GM12878 (cell line): ENCODE measurements around the gene MMP24. TPM values are rescaled to one million over a fixed set of nuclear protein-coding genes. Genes with fewer than 3 reads are reported as not detected.

Source experiments
- ATAC-seq: fragments of 200-7000 bp; cut with Tn5 transposase; 3 replicates; pipeline ENCODE4 v1.9.1; 2020; ENCODE audit warnings: mild to moderate bottlenecking, moderate library complexity
- BruUV-seq: library from RNA; stranded (reverse); fragments of 400-500 nt; replicated peaks from 2 replicates; lab custom pipeline; 2021; lab: Mats Ljungman, UMichigan
- CTCF ChIA-PET: fragments of 300-600 bp; sonication (Branson Sonifier 250); formaldehyde crosslinking; extraction: SDS; loops from one replicate; lab custom pipeline; 2021; ENCODE audit warnings: inconsistent platforms; lab: Yijun Ruan, JAX
- POLR2A ChIA-PET: fragments of 350-600 bp; formaldehyde crosslinking; extraction: SDS; loops from one replicate; lab custom pipeline; 2021; ENCODE audit warnings: inconsistent platforms; lab: Charles Lee
- RAD21 ChIA-PET: fragments of 300-600 bp; sonication (Branson Sonifier 250); formaldehyde crosslinking; loops from one replicate; lab custom pipeline; 2023; ENCODE audit warnings: antibody characterized with exemption; ENCODE audit not compliant: unreplicated experiment; lab: Charles Lee
- SMC1A ChIA-PET: fragments of 300-600 bp; sonication (Branson Sonifier 250); formaldehyde crosslinking; loops from one replicate; lab custom pipeline; 2023; ENCODE audit not compliant: unreplicated experiment, uncharacterized antibody; lab: Charles Lee
- DNase-seq: peaks from one replicate; pipeline ENCODE4 v3.0.0-alpha.2; 2011; ENCODE audit warnings: low read depth, low spot score
- FAIRE-seq: peaks from 3 replicates; lab custom pipeline; 2011; peaks lifted over from hg19 to GRCh38; lab: Jason Lieb, UNC
- H2AFZ ChIP-seq: 2 replicates; pipeline ENCODE4 v1.6.0; 2011; ENCODE audit warnings: low read depth, low read length, control low read depth; ENCODE audit not compliant: control insufficient read depth
- H3K27ac ChIP-seq: 2 replicates; pipeline ENCODE4 v1.5.1; 2011; ENCODE audit warnings: control low read depth; ENCODE audit not compliant: control insufficient read depth, insufficient read depth
- H3K27me3 ChIP-seq, 2 experiments: replicated peaks in 1 of 2; 2 replicates each; pipeline versions ENCODE4 v1.6.0 to v1.6.1; 2011; ENCODE audit warnings: low read length in 1 of 2; ENCODE audit not compliant: control insufficient read depth in 2 of 2, insufficient read depth in 2 of 2
- H3K36me3 ChIP-seq, 2 experiments: 2 replicates each; pipeline ENCODE4 v1.5.1; 2011; ENCODE audit warnings: low read length in 1 of 2; ENCODE audit not compliant: control insufficient read depth in 2 of 2, insufficient read depth in 2 of 2
- H3K4me1 ChIP-seq: 2 replicates; pipeline ENCODE4 v1.6.1; 2011; ENCODE audit warnings: mild to moderate bottlenecking, low read length, moderate library complexity, mixed read lengths; ENCODE audit not compliant: control insufficient read depth, insufficient read depth
- H3K4me2 ChIP-seq: 2 replicates; pipeline ENCODE4 v1.6.0; 2011; ENCODE audit warnings: control low read depth; ENCODE audit not compliant: control insufficient read depth, insufficient read depth
- H3K4me3 ChIP-seq: fragments of 200-600 bp; sonication (generic); 2 replicates; pipeline ENCODE4 v1.5.1; 2016
- H3K79me2 ChIP-seq: 2 replicates; pipeline ENCODE4 v1.6.0; 2011; ENCODE audit warnings: low read length; ENCODE audit not compliant: control insufficient read depth, insufficient read depth
- H3K9ac ChIP-seq: 2 replicates; pipeline ENCODE4 v1.8.0; 2011; ENCODE audit warnings: low read length, control low read depth, mixed read lengths; ENCODE audit not compliant: control insufficient read depth, insufficient read depth
- H3K9me3 ChIP-seq: replicated peaks from 3 replicates; pipeline ENCODE4 v1.5.1; 2011; ENCODE audit warnings: mild to moderate bottlenecking, low read length; ENCODE audit not compliant: control insufficient read depth, insufficient read depth
- H4K20me1 ChIP-seq: 2 replicates; pipeline ENCODE4 v1.6.0; 2011; ENCODE audit not compliant: control insufficient read depth, insufficient read depth
- ATF2 ChIP-seq: IDR thresholded peaks from 2 replicates; pipeline ENCODE4 v1.6.1; 2012; ENCODE audit warnings: low read length, inconsistent platforms
- ATF7 ChIP-seq: fragments of 450-650 bp; IDR thresholded peaks from 2 replicates; pipeline ENCODE4 v1.6.1; 2016; ENCODE audit warnings: low read depth, mild to moderate bottlenecking
- CTCF ChIP-seq, 3 experiments: IDR thresholded peaks in 2 of 3; conservative IDR thresholded peaks in 1 of 3; 2 replicates each; pipeline ENCODE4 v1.5.1; 2011; ENCODE audit warnings: low read depth in 3 of 3, low read length in 3 of 3, mild to moderate bottlenecking in 3 of 3, control low read depth in 2 of 3, moderate library complexity in 2 of 3, inconsistent platforms in 1 of 3, mixed read lengths in 1 of 3; ENCODE audit not compliant: control insufficient read depth in 2 of 3, insufficient read depth in 1 of 3; ENCODE audit errors: extremely low read depth in 1 of 3
- EGR1 ChIP-seq, 2 experiments: IDR thresholded peaks; 1 replicate in 1 of 2; 2 replicates in 1 of 2; pipeline ENCODE4 v1.6.1; 2011 to 2012; ENCODE audit warnings: low read depth in 2 of 2, low read length in 2 of 2, borderline replicate concordance in 1 of 2, mild to moderate bottlenecking in 1 of 2, moderate library complexity in 1 of 2
- ESRRA ChIP-seq: IDR thresholded peaks from 2 replicates; pipeline ENCODE4 v1.6.1; 2012; ENCODE audit warnings: mild to moderate bottlenecking, low read length, improper control_type of control experiment
- EZH2 ChIP-seq: IDR thresholded peaks from 2 replicates; pipeline ENCODE4 v1.6.1; 2012; ENCODE audit warnings: low read depth, mild to moderate bottlenecking, control low read depth, inconsistent platforms, low read length, borderline replicate concordance; ENCODE audit not compliant: control insufficient read depth
- FOXK2 ChIP-seq: fragments of 450-650 bp; IDR thresholded peaks from 2 replicates; pipeline ENCODE4 v1.6.1; 2017; ENCODE audit warnings: mild to moderate bottlenecking, moderate library complexity
- IKZF2 ChIP-seq, 2 experiments: fragments of 450-650 bp; IDR thresholded peaks; 2 replicates each; pipeline ENCODE4 v1.6.1; 2017; ENCODE audit warnings: mild to moderate bottlenecking in 2 of 2, moderate library complexity in 2 of 2
- JUND ChIP-seq: IDR thresholded peaks from 2 replicates; pipeline ENCODE4 v1.6.1; 2012; ENCODE audit warnings: low read depth, mild to moderate bottlenecking, low read length, improper control_type of control experiment, moderate library complexity
- LARP7 ChIP-seq: fragments of 450-650 bp; IDR thresholded peaks from 2 replicates; pipeline ENCODE4 v1.6.1; 2017; ENCODE audit warnings: mild to moderate bottlenecking
- MEF2A ChIP-seq: IDR thresholded peaks from 2 replicates; pipeline ENCODE4 v1.6.1; 2011; ENCODE audit warnings: low read depth, mild to moderate bottlenecking, low read length, moderate library complexity; ENCODE audit not compliant: insufficient read depth
- RBBP5 ChIP-seq: fragments of 200-600 bp; sonication (generic); conservative IDR thresholded peaks from 2 replicates; pipeline ENCODE4 v1.6.1; 2016
- RCOR1 ChIP-seq: conservative IDR thresholded peaks from 2 replicates; pipeline ENCODE4 v1.6.1; 2012; ENCODE audit warnings: low read depth, low read length, improper control_type of control experiment
- TCF12 ChIP-seq: IDR thresholded peaks from 2 replicates; pipeline ENCODE4 v1.6.1; 2011; ENCODE audit warnings: low read depth, mild to moderate bottlenecking, low read length
- TCF7 ChIP-seq: IDR thresholded peaks from 2 replicates; pipeline ENCODE4 v1.6.1; 2014; ENCODE audit warnings: antibody characterized with exemption, borderline replicate concordance
- YBX1 ChIP-seq: fragments of 450-650 bp; IDR thresholded peaks from 2 replicates; pipeline ENCODE4 v1.6.1; 2016; ENCODE audit warnings: antibody characterized with exemption
- ZSCAN29 ChIP-seq: fragments of 450-650 bp; IDR thresholded peaks from 2 replicates; pipeline ENCODE4 v1.6.1; 2017; ENCODE audit warnings: mild to moderate bottlenecking, moderate library complexity
- ZZZ3 ChIP-seq: IDR thresholded peaks from 2 replicates; pipeline ENCODE4 v1.6.1; 2011; ENCODE audit warnings: low read depth; ENCODE audit not compliant: control insufficient read depth, insufficient read length
- WGBS: methylation state at CpG from one replicate; pipeline ENCODE4 v1.1.6; 2016; ENCODE audit warnings: low lambda C conversion rate; ENCODE audit not compliant: insufficient replicate concordance, insufficient coverage; ENCODE audit errors: missing lambda C conversion rate; 5-methylcytosine and 5-hydroxymethylcytosine counted together
- in situ Hi-C: fragments of 300-500 bp; cut with MboI; formaldehyde crosslinking; loops from 9 replicates; pipeline ENCODE4 v1.14.3; 2018; ENCODE audit warnings: mixed read lengths
- intact Hi-C: fragments of 100-400 bp; cut with micrococcal nuclease; formaldehyde crosslinking; loops from one replicate; pipeline ENCODE4 v1.14.2; 2022; ENCODE audit not compliant: unreplicated experiment
- polyA plus RNA-seq, 11 experiments: library from polyadenylated mRNA; depleted of rRNA in 4 of 11; unstranded in 6 of 11; stranded (reverse) in 5 of 11; fragments of >200 nt; fragmentation: Nextera tagmentation in 4 of 11; fragmentation: Illumina TruSeq in 1 of 11; extraction: Ambion mirVana in 4 of 11; extraction: Trizol in 1 of 11; gene quantifications; 1 replicate in 1 of 11; 2 replicates in 10 of 11; pipeline versions ENCODE4 v1.2.1 to v1.2.3, GENCODE V29; 2011 to 2016; ENCODE audit warnings: inconsistent platforms in 2 of 11, missing spikeins in 2 of 11, low read depth in 1 of 11
- total RNA-seq, 4 experiments: library from RNA; depleted of rRNA in 3 of 4; stranded (reverse); fragments of >200 nt in 3 of 4; fragmentation: Illumina TruSeq in 1 of 4; extraction: Trizol in 1 of 4; gene quantifications; 2 replicates each; pipeline versions ENCODE4 v1.2.1 to v1.2.3, GENCODE V29; 2013 to 2021

The MMP24 gene
- total and polyA plus RNA-seq, 10 of the 15 experiments (the other 5 are each of a cell fraction or from before 2014, with no cell fraction given), result 0.01 to 0.11 (median 0.04) TPM; not detected in 5

GRCh38 chr20:35246723-35247122, 20.2 kb downstream of the MMP24 start:
- no peak for DNase-seq
- Histone ChIP-seq H3K27me3 (no peaks in the 10 kb centered on the region), H3K4me1 (peaks cover 11% of the 10 kb centered on the region), H3K9ac (no peak overlapping the region), H3K36me3 (no peaks in the 10 kb centered on the region), H3K27ac (no peak overlapping the region), H3K79me2 (no peaks in the 10 kb centered on the region), H4K20me1 (no peaks in the 10 kb centered on the region), H3K4me3 (no peak overlapping the region), H3K9me3 (no peaks in the 10 kb centered on the region), H3K4me2 (no peak overlapping the region), H2AFZ (no peak overlapping the region)
- ATAC-seq, result no peak
- ChIA-PET SMC1A (no interaction called here), RAD21 (no interaction called here), CTCF (interaction anchor here (0.6 kb wide), 1 partner anchor 13 kb away, joined by 3 read pairs; no protein-coding TSS in a partner anchor), POLR2A (no interaction called here)
- no peak for FAIRE-seq
- 82% methylated on average over 12 of the region's 12 CpGs for WGBS
- TF ChIP-seq ATF2 (no peak), EZH2 (no peak), MEF2A (no peak), RCOR1 (no peak), ZZZ3 (no peak), ESRRA (no peak), TCF7 (no peak), TCF12 (no peak), CTCF (IDR thresholded peaks at IDR 0.05 in 2 of 3, conservative IDR thresholded peaks at IDR 0.05 in 1 of 3; ENCODE audit: control insufficient read depth in 2 of 3, extremely low read depth in 1 of 3, insufficient read depth in 1 of 3, low read depth in 3 of 3, low read length in 3 of 3) (no peak), JUND (no peak), EGR1 (IDR thresholded peaks at IDR 0.05; ENCODE audit: borderline replicate concordance in 1 of 2, low read depth in 2 of 2, low read length in 2 of 2) (no peak), YBX1 (no peak), FOXK2 (no peak), IKZF2 (IDR thresholded peaks at IDR 0.05) (no peak), RBBP5 (no peak), ZSCAN29 (no peak), LARP7 (no peak), ATF7 (no peak)
- BruUV-seq, result no TSS peak
- in situ Hi-C loops, result no loop called here
- intact Hi-C loops, result no loop called here
